Uterus (tissue), 4 donors: Measurements from ENCODE around the gene HTRA1. TPM values are rescaled to one million over a fixed set of nuclear protein-coding genes. Genes with fewer than 3 reads are reported as not detected.

Experiments
- DNase-seq, 2 donors: peaks; one replicate each; pipeline ENCODE4 v3.0.0-alpha.2; 2019 to 2020
- H3K27ac ChIP-seq, 2 donors: fragments of 200-600 bp; sonication (generic); 1 replicate in 1 of 2; 2 replicates in 1 of 2; pipeline ENCODE4 v1.5.1; 2016 to 2018
- H3K27me3 ChIP-seq, 2 donors: fragments of 200-600 bp; sonication (generic); one replicate each; pipeline ENCODE4 v1.5.1; 2018 to 2019; ENCODE audit warnings: control low read depth in 1 of 2
- H3K36me3 ChIP-seq, 2 donors: fragments of 200-600 bp; sonication (generic); one replicate each; pipeline ENCODE4 v1.5.1; 2019; ENCODE audit warnings: control low read depth in 1 of 2
- H3K4me1 ChIP-seq, 2 donors: fragments of 200-600 bp; sonication (generic); one replicate each; pipeline ENCODE4 v1.5.1; 2018 to 2019; ENCODE audit warnings: control low read depth in 1 of 2
- H3K4me3 ChIP-seq, 2 donors: fragments of 200-600 bp; sonication (generic); 1 replicate in 1 of 2; 2 replicates in 1 of 2; pipeline ENCODE4 v1.5.1; 2018 to 2019; ENCODE audit warnings: mild to moderate bottlenecking in 1 of 2
- H3K9me3 ChIP-seq, 2 donors: fragments of 200-600 bp; sonication (generic); one replicate each; pipeline ENCODE4 v1.5.1; 2019; ENCODE audit warnings: control low read depth in 1 of 2
- POLR2A ChIP-seq, 2 donors: fragments of 450-650 bp; IDR thresholded peaks; one replicate each; pipeline ENCODE4 v1.6.1; 2016; ENCODE audit warnings: antibody characterized with exemption in 2 of 2, mild to moderate bottlenecking in 1 of 2, moderate library complexity in 1 of 2
- intact Hi-C: fragments of 100-400 bp; cut with DNase I; formaldehyde crosslinking; loops from one replicate; pipeline ENCODE4 v1.15.1; 2023; ENCODE audit warnings: low total_unique reads
- total RNA-seq, 4 donors: library from RNA; depleted of rRNA in 3 of 4; stranded (reverse); fragments of >200 nt in 3 of 4; gene quantifications; one replicate each; pipeline versions ENCODE4 v1.1.0 to v1.2.4, GENCODE V29; 2014 to 2023
- TF ChIP-seq, protein P1 (sequence below), 4 experiments: fragments of 200-600 bp in 2 of 4; fragments of 450-650 bp in 2 of 4; sonication (generic) in 2 of 4; IDR thresholded peaks; one replicate each; pipeline ENCODE4 v1.5.1; 2016 to 2019; ENCODE audit warnings: antibody characterized with exemption in 4 of 4, mild to moderate bottlenecking in 2 of 4, moderate library complexity in 1 of 4
- donor health status: DM: yes; HTN: yes; CAD: no.

Gene HTRA1
- total RNA-seq, 4 donors from 2014 or later: 98.3 to 153 (median 142) TPM

DNA sequence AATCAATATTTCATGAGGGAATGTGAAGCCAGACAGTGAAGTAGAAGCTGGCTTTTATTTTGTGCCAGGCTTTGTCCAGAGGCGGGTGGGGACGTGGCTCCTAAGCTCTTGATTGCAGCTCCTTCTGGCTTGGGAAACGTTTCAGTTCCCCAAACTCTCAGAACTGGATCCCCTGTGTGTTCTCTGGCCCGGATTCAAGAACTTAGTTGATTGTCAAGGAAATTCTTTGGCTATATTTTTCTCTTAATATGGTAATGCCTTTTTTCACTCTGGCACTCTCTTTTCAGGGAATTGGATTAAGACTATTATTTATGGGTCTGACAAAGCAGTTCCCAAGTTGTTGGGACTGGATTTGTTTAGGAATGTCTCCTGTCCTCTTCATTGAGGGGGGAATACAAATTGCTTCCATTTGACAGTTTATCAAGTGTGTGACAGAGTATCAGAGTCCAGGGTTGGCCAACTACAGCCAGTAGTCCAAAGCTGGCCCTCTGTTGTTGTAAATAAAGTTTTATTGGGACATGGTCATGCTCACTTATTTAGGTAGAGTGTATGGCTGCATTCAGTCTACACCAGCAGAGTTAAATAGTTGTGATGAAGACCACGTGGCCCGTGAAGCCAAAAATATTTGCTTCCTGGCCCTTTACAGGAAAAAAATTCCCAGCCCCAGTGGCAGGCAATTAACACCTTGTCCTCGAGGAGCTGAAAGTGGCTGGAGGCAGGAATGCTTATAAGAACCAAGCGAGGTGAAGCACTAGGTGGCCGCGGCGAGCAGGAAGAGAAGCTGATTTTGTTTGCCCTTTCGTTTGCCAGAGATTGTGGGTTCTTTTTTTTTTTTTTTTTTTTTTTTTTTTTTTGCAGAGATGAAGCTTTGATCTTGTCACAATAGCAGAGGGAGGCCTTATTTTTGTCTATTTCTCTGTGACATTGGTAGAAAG, 34.3 kb downstream of the HTRA1 start:
- DNase-seq: no peak
- intact Hi-C loops: no loop called here
- no peak overlapping the region for H3K4me3 ChIP-seq

DNA sequence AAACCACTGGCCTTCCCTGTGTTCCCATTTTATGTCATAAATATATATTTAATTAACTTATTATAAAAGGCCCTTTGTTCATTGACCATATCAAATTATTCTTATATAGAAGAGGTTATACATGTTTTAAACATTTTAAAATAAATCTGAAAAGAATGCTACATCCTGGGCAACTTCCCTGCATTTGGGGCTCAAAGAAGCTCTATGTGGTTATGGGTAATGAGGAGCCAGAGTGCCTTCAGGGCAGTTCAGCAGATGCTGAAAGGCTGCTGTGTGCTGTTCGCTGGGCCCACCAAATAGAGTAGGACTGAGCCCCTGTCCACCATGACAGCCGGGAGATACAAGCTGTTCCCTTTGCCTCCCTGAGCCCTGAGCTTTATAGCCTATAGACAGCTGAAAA, 35.9 kb downstream of the HTRA1 start:
- Histone ChIP-seq H3K4me1 (peaks cover 0 to 23% of the 10 kb centered on the region in 2 donors), H3K27ac (no peak overlapping the region)

More for the DNA sequence above, 34.3 kb downstream of the HTRA1 start:
- Histone ChIP-seq H3K36me3 (no peaks in the 10 kb centered on the region), H3K9me3 (no peaks in the 10 kb centered on the region), H3K27me3 (no peaks in the 10 kb centered on the region), H3K4me1 (peaks cover 4 to 35% of the 10 kb centered on the region in 2 donors), H3K27ac (peak overlapping the region; percentile 73 to 84)
- TF ChIP-seq, protein P1, sequence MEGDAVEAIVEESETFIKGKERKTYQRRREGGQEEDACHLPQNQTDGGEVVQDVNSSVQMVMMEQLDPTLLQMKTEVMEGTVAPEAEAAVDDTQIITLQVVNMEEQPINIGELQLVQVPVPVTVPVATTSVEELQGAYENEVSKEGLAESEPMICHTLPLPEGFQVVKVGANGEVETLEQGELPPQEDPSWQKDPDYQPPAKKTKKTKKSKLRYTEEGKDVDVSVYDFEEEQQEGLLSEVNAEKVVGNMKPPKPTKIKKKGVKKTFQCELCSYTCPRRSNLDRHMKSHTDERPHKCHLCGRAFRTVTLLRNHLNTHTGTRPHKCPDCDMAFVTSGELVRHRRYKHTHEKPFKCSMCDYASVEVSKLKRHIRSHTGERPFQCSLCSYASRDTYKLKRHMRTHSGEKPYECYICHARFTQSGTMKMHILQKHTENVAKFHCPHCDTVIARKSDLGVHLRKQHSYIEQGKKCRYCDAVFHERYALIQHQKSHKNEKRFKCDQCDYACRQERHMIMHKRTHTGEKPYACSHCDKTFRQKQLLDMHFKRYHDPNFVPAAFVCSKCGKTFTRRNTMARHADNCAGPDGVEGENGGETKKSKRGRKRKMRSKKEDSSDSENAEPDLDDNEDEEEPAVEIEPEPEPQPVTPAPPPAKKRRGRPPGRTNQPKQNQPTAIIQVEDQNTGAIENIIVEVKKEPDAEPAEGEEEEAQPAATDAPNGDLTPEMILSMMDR (IDR thresholded peaks at IDR 0.05): no peak
- no peak for TF ChIP-seq POLR2A (IDR thresholded peaks at IDR 0.05)

DNA sequence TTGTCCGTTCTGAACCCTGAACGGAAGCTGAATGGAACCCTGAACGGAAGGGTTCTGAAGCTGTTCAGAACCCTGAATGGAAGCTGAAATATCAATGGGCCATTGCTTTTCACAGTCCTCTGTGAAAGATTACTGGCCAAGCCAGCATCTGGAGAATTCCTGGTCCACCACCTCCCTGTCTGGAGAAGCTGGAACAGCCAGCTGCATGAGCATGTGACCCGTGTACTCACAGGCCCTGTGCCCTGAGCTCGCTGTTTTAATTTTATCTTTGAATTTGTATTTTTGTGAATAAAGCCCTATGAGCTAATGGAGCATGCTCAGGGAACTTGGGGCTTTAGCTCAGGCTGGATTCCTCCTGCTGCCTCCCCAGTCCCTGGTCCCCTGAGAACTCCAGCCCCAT, 37.2 kb downstream of the HTRA1 start:
- Histone ChIP-seq H3K27me3 (no peaks in the 10 kb centered on the region), H3K4me3 (no peak overlapping the region), H3K4me1 (peaks cover 0 to 10% of the 10 kb centered on the region in 2 donors), H3K27ac (peak overlapping the region; percentile 62 to 91), H3K9me3 (no peaks in the 10 kb centered on the region), H3K36me3 (no peaks in the 10 kb centered on the region)
- DNase-seq: peak in 1 of 2 donors; percentile 53
- TF ChIP-seq, protein P1 (IDR thresholded peaks at IDR 0.05): no peak
- TF ChIP-seq POLR2A (IDR thresholded peaks at IDR 0.05): no peak
- intact Hi-C loops: no loop called here

More for the DNA sequence above, 35.9 kb downstream of the HTRA1 start:
- no peak for TF ChIP-seq POLR2A (IDR thresholded peaks at IDR 0.05)
- TF ChIP-seq, protein P1 (IDR thresholded peaks at IDR 0.05): no peak
- no peak for DNase-seq
- H3K27me3 ChIP-seq: no peaks in the 10 kb centered on the region
- intact Hi-C loops: no loop called here
- H3K4me3 ChIP-seq: no peak overlapping the region
- H3K9me3 ChIP-seq: no peaks in the 10 kb centered on the region
- no peaks in the 10 kb centered on the region for H3K36me3 ChIP-seq

DNA sequence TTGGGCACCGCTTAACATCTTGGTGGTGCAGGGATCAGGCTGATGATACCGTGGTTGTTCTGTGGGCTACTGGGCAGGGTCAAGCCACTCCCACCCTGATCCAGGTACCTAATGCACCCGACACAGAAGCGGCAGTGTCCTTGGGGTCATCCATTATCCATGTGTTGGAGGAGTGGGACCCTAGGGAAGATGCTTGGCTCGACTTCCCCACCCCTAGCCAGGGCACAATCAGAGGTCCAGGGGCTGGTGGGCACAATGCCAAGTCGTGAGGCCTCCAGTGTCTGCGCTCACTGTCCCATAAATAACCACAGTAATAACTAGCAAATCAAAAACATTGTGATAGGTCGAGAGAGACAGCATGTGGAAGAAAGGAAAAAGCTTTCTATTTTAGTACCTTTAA, 37.7 kb downstream of the HTRA1 start:
- TF ChIP-seq POLR2A (IDR thresholded peaks at IDR 0.05): no peak
- TF ChIP-seq, protein P1 (IDR thresholded peaks at IDR 0.05): no peak
- H3K27ac ChIP-seq: peak overlapping the region; percentile 62 to 91
- DNase-seq: no peak
- H3K4me3 ChIP-seq: no peak overlapping the region
- H3K4me1 ChIP-seq: peaks cover 0 to 10% of the 10 kb centered on the region in 2 donors
- H3K27me3 ChIP-seq: no peaks in the 10 kb centered on the region
- no peaks in the 10 kb centered on the region for H3K9me3 ChIP-seq
- no peaks in the 10 kb centered on the region for H3K36me3 ChIP-seq
- intact Hi-C loops: no loop called here

DNA sequence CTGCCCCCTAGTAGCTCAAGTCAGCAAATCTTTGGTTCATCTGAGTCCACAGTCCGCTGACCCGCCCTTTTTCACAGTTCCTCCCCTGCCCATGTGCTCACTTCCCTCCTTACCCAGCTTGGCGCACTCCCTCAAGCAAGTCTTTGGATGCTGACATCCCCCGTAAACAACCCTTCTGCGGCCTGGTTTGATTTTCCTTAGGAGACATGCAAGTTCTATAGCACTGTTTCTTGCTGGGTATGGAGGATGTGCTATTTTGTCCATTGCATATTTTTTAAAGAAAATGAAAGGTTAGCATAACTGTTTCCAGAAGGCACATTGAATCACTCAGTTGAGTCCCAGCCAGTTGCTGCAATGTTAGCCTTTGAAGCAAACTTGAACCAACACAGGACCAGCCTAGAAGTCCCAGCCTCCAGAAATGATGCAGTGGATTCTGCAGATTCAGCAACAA, 38.2 kb downstream of the HTRA1 start:
- peak overlapping the region; percentile 62 to 91 for H3K27ac ChIP-seq
- no peak overlapping the region for H3K4me3 ChIP-seq
- peaks cover 0 to 10% of the 10 kb centered on the region in 2 donors for H3K4me1 ChIP-seq
- H3K36me3 ChIP-seq: no peaks in the 10 kb centered on the region
- TF ChIP-seq, protein P1 (IDR thresholded peaks at IDR 0.05): no peak
- TF ChIP-seq POLR2A (IDR thresholded peaks at IDR 0.05): no peak
- no peaks in the 10 kb centered on the region for H3K9me3 ChIP-seq
- peak; percentile 53 to 73 for DNase-seq
- no peaks in the 10 kb centered on the region for H3K27me3 ChIP-seq
- intact Hi-C loops: no loop called here
